GM19023 (cell line): ENCODE results near the gene MYH7B.

Experiments used
- ATAC-seq: cut with Tn5 transposase; IDR thresholded peaks from one replicate; pipeline ENCODE4 v1.9.1; 2021; ENCODE audit warnings: mild to moderate bottlenecking, moderate library complexity; ENCODE audit not compliant: unreplicated experiment

The MYH7B gene

GRCh38 chr20:34943808-34944567 lies 11.7 kb upstream of the MYH7B start:
- ATAC-seq, result no peak

- no peak for ATAC-seq
Observed at GRCh38 chr20:34945315-34946077, 10.2 kb upstream of the MYH7B start.

GRCh38 chr20:34946661-34947060 lies 9.0 kb upstream of the MYH7B start:
- ATAC-seq, result no peak

GRCh38 chr20:34947336-34947735 lies 8.3 kb upstream of the MYH7B start:
- ATAC-seq, result no peak

GRCh38 chr20:34948030-34948429 lies 7.6 kb upstream of the MYH7B start:
- no peak for ATAC-seq

- ATAC-seq, result no peak
Observed at GRCh38 chr20:34949120-34949519, 6.5 kb upstream of the MYH7B start.

- ATAC-seq, result no peak
Observed at GRCh38 chr20:34951252-34951651, 4.4 kb upstream of the MYH7B start.

GRCh38 chr20:34951652-34952051 lies 4.0 kb upstream of the MYH7B start:
- no peak for ATAC-seq

- ATAC-seq, result no peak
Observed at GRCh38 chr20:34952671-34953070, 3.0 kb upstream of the MYH7B start.

- ATAC-seq, result no peak
Observed at GRCh38 chr20:34953960-34954359, 1.7 kb upstream of the MYH7B start.

- ATAC-seq, result no peak
Observed at GRCh38 chr20:34954904-34955230, 801 bp upstream of the MYH7B start.

- ATAC-seq, result no peak
Observed at GRCh38 chr20:34956041-34956458, 382 bp downstream of the MYH7B start.

- ATAC-seq, result no peak
Observed at GRCh38 chr20:34956751-34957472, 1.2 kb downstream of the MYH7B start.

GRCh38 chr20:34964486-34964885 lies 8.8 kb downstream of the MYH7B start:
- ATAC-seq, result no peak

GRCh38 chr20:34965051-34965450 lies 9.4 kb downstream of the MYH7B start:
- no peak for ATAC-seq

GRCh38 chr20:34967421-34967820 lies 11.8 kb downstream of the MYH7B start:
- no peak for ATAC-seq

- ATAC-seq, result no peak
Observed at GRCh38 chr20:34968042-34968775, 12.5 kb downstream of the MYH7B start.

GRCh38 chr20:34970193-34970840 lies 14.6 kb downstream of the MYH7B start:
- ATAC-seq, result no peak

- no peak for ATAC-seq
Observed at GRCh38 chr20:34970846-34971560, 15.3 kb downstream of the MYH7B start.
